Measurements from ENCODE around the gene ATP1A4.
A peak's percentile ranks its signal among the peaks of the same experiment; 100 is the strongest.

ATP1A4 gene

DNA sequence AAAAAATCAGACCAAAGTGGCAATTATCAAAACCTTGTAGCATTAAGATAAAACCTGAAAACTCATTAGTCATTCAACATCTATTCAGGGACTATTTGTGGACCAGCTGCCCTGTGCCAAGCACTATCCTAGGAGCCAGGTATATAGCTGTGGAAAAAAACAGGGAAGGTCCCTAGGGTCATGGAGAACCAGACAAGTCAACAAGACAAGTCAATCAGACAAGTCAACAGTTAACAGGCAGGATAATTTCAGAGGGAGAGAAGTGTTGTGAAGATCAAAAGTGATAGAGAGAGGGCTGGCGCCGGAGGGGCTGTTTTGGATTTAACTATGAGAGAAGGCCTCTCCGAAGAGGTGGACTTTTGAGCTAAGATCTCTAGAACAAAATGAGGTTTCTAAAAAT is 3.3 kb upstream of the ATP1A4 start:
- DNase-seq (ENCODE audit: insufficient read length) (no peak), FAIRE-seq (no peak)
- TF ChIP-seq POLR2A (IDR thresholded peaks at IDR 0.05; ENCODE audit: low read depth, low read length) (no peak), POLR2AphosphoS5 (IDR thresholded peaks at IDR 0.05; ENCODE audit: low read depth, low read length) (no peak), TAF1 (IDR thresholded peaks at IDR 0.05; ENCODE audit: borderline replicate concordance, low read depth, low read length) (no peak)

DNA sequence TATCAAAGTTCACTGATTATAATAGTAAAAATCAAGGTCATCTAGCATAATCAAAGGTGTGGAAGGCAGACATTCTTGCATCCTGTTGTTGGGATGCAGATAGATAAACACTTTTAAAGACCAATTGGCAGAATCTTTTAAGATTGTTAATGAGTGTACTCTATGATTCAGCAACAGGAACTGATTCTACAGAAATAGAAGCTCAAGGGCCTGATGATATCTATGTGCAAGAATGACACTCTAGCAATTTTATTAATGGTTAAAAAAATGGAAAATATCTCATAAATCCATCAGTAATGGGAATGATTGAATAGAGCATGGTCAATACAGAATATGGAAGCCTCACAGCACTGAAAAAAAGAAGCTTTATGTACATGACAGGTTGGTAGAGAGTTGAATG is 2.2 kb upstream of the ATP1A4 start:
- DNase-seq (ENCODE audit: insufficient read length) = no peak
- FAIRE-seq = no peak
- TF ChIP-seq TAF1 (IDR thresholded peaks at IDR 0.05; ENCODE audit: borderline replicate concordance, low read depth, low read length) (no peak), POLR2A (IDR thresholded peaks at IDR 0.05; ENCODE audit: low read depth, low read length) (no peak), POLR2AphosphoS5 (IDR thresholded peaks at IDR 0.05; ENCODE audit: low read depth, low read length) (no peak)

DNA sequence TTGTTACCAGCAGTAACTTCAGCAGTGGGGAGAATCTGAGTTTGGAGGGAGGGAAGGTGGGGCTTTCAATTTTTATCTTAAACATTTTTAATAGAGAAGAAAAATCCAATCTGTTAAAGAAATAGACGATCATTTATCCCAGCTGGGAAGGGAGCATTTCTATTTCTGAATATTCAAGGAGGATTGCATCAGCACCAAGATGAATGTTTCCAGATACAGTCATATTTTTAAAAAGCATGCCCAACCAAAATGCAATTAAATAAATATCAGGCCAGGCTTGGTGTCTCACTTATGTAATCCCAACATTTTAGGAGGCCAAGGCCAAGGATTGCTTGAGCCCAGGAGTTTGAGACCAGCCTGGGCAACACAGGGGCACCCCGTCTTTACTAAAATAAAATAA is 1.7 kb upstream of the ATP1A4 start:
- TF ChIP-seq TAF1 (IDR thresholded peaks at IDR 0.05; ENCODE audit: borderline replicate concordance, low read depth, low read length) (no peak), POLR2AphosphoS5 (IDR thresholded peaks at IDR 0.05; ENCODE audit: low read depth, low read length) (no peak), POLR2A (IDR thresholded peaks at IDR 0.05; ENCODE audit: low read depth, low read length) (no peak)
- DNase-seq (ENCODE audit: insufficient read length) (no peak), FAIRE-seq (no peak)

DNA sequence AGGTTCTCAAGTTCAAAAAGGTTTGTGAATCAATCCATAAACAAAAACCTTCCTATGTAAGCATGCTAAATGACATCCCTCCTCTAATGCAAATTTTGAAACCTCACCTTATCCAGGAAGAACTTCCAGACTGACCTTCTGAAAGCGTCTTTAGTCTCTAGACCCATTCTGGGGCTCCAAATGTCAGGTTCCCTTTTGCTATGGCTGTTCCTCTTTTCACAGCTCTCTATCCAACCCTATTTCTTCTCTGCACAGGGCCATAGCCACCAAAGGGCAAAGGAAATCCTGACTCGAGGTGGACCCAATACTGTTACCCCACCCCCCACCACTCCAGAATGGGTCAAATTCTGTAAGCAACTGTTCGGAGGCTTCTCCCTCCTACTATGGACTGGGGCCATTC is 3.4 kb downstream of the ATP1A4 start:
- TF ChIP-seq POLR2AphosphoS5 (IDR thresholded peaks at IDR 0.05; ENCODE audit: low read depth, low read length) (no peak), TAF1 (IDR thresholded peaks at IDR 0.05; ENCODE audit: borderline replicate concordance, low read depth, low read length) (no peak), POLR2A (IDR thresholded peaks at IDR 0.05; ENCODE audit: low read depth, low read length) (no peak)
- DNase-seq (ENCODE audit: insufficient read length) (no peak), FAIRE-seq (no peak)

DNA sequence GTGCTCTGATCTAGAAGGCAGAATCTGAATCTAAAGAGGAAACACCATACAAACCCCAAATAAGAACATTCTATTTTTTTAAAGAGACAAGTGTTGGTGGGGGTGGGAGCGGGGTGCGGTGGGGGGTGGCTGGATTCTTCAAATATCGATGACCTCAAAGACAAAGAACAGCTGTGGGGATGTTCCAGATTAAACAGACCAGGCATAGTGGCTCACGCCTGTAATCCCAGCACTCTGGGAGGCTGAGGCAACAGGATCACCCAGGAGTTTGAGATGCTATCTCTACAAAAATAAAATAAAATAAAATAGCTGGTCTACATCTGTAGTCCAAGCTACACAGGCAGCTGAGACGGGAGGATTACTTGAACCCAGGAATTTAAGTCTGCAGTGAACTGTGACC is 5.0 kb downstream of the ATP1A4 start:
- TF ChIP-seq TAF1 (IDR thresholded peaks at IDR 0.05; ENCODE audit: borderline replicate concordance, low read depth, low read length) = no peak
- no peak for TF ChIP-seq POLR2A (IDR thresholded peaks at IDR 0.05; ENCODE audit: low read depth, low read length)
- no peak for TF ChIP-seq POLR2AphosphoS5 (IDR thresholded peaks at IDR 0.05; ENCODE audit: low read depth, low read length)
- FAIRE-seq (no peak), DNase-seq (ENCODE audit: insufficient read length) (no peak)

DNA sequence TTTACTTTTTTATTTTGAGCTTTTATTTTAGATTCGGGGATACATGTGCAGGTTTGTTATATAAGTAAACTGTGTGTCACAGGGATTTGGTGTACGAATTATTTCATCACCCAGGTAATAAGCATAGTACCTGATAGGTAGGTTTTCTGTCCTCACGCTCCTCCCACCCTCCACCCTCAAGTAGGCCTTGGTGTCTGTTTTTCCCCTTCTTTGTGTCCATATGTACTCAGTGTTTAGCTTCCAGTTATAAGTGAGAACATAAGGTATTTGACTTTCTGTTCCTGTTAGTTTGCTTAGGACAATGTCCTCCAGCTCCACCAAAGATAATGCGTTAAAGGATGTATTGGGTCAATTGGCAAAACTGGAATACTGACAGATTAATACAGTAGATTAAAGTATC is 5.8 kb downstream of the ATP1A4 start:
- TF ChIP-seq TAF1 (IDR thresholded peaks at IDR 0.05; ENCODE audit: borderline replicate concordance, low read depth, low read length) (no peak), POLR2AphosphoS5 (IDR thresholded peaks at IDR 0.05; ENCODE audit: low read depth, low read length) (no peak), POLR2A (IDR thresholded peaks at IDR 0.05; ENCODE audit: low read depth, low read length) (no peak)
- DNase-seq (ENCODE audit: insufficient read length) (no peak), FAIRE-seq (no peak)

DNA sequence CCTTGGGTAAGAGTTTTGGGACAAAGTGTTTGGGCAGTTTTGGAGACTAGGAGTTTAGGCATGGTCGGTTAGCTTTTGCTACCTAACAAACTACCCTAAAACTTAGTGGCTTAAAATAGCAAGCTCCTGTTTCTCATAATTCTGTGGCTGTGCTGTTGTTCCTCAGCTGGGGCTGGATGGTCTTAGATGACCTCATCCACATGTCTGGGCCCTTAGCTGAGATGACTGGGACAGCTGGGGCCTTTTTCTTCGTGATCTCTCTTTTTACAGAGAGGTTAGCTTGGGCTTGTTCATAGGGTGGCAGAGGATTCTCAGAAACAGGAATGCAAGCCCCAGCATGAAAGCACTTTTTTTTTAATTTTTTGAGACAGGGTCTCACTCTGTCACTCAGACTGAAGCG is 6.6 kb downstream of the ATP1A4 start:
- DNase-seq (ENCODE audit: insufficient read length) (no peak), FAIRE-seq (no peak)
- no peak for TF ChIP-seq POLR2AphosphoS5 (IDR thresholded peaks at IDR 0.05; ENCODE audit: low read depth, low read length)
- TF ChIP-seq TAF1 (IDR thresholded peaks at IDR 0.05; ENCODE audit: borderline replicate concordance, low read depth, low read length) = no peak
- no peak for TF ChIP-seq POLR2A (IDR thresholded peaks at IDR 0.05; ENCODE audit: low read depth, low read length)

DNA sequence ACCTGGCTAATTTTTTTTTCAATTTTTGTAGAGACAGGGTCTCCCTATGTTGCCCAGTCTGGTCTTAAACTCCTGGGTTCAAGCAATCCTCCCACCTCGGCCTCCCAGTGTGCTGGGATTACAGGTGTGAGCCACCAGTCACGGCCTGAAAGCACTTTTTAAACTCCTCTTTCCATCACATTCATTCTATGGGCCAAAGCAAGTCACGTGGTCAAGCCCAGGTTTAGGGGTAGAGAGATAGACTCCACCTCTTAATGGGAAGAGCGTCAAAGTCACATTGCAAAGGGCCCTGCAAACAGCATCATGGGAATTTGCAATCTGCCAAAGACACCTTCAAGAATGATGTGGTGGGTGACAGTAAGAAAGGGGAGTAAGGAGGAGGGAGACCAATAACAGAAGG is 7.1 kb downstream of the ATP1A4 start:
- TF ChIP-seq POLR2AphosphoS5 (IDR thresholded peaks at IDR 0.05; ENCODE audit: low read depth, low read length) = no peak
- no peak for TF ChIP-seq POLR2A (IDR thresholded peaks at IDR 0.05; ENCODE audit: low read depth, low read length)
- TF ChIP-seq TAF1 (IDR thresholded peaks at IDR 0.05; ENCODE audit: borderline replicate concordance, low read depth, low read length) = no peak
- no peak for DNase-seq (ENCODE audit: insufficient read length)
- FAIRE-seq = no peak

DNA sequence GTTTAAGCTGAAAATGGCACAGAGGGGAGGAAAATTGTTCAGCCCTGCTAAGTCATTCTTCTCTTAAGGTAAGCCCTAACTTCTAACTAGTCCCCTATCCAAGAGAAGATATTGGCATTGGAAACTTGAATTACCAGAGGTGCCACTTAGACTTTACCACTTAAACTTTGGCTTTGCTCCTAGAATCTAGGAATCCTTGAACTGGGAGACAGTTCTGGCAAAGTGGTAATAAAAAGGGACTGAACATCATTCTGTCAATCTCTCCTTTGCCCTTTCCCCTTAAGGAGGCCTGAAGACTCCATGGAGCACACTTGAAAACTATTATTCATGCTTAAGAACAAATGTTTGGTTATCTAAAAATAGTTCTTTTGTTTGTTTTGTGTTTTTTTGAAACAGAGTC is 8.4 kb downstream of the ATP1A4 start:
- FAIRE-seq = no peak
- DNase-seq (ENCODE audit: insufficient read length) = no peak
- TF ChIP-seq POLR2A (IDR thresholded peaks at IDR 0.05; ENCODE audit: low read depth, low read length) = no peak
- TF ChIP-seq POLR2AphosphoS5 (IDR thresholded peaks at IDR 0.05; ENCODE audit: low read depth, low read length) = no peak
- no peak for TF ChIP-seq TAF1 (IDR thresholded peaks at IDR 0.05; ENCODE audit: borderline replicate concordance, low read depth, low read length)

DNA sequence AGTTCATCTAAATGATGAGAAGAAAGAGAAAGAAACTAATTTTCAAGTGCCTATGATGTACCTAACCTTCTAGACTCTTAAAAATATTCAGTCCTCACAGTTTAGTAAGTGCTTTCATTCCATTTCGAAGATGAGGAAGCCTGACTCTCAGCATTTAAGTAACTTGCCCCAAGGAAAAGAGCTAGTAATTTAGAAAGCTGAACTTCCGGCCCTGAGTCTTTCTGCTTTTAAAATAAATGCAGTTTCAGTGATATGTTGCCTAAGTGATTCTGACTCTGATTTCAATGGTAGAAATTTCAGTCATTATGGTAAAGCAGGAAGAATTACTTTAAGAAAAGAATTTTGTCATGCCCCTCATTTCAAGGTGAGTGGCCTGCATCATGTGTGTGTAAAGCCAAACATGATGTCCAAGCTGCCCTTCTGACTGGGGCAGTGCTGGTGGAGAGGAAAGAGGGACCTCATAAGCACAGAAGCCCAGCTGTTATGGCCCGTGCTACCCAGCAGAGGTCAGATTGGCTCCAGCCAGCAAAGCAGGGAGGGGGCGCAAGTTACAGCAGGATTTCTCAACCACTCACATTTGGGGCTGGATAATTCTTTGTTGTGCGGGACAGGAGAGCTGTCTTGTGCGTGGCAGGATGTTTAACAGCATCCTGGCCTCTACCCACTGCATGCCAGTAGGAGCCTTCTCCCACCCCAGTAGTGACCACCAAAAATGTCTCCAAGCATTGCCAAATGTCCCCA is 10.7 kb downstream of the ATP1A4 start:
- DNase-seq (ENCODE audit: insufficient read length) (no peak), FAIRE-seq (peak; percentile 88)
- TF ChIP-seq POLR2A (IDR thresholded peaks at IDR 0.05; ENCODE audit: low read depth, low read length) = no peak
- TF ChIP-seq POLR2AphosphoS5 (IDR thresholded peaks at IDR 0.05; ENCODE audit: low read depth, low read length) = no peak
- TF ChIP-seq TAF1 (IDR thresholded peaks at IDR 0.05; ENCODE audit: borderline replicate concordance, low read depth, low read length) = no peak

DNA sequence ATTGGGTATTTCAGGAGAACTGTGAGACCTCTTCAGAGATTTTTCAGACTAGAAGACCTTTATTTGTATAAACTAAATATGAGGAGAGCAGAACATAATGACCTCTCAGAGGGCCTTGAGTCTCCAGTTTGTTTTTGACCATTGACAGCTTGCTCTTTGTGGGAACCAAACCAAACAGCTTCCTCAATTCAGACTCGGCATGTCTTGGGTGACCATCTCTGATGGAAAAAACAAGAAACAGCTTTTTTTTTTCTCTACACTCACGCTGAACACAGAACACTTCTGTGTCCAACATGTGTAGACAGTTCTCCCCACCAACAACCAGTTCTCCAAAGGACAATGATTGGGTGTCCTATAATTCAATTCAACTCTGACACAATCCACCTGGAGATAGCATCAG is 11.5 kb downstream of the ATP1A4 start:
- DNase-seq (ENCODE audit: insufficient read length) = no peak
- no peak for TF ChIP-seq POLR2A (IDR thresholded peaks at IDR 0.05; ENCODE audit: low read depth, low read length)
- no peak for TF ChIP-seq TAF1 (IDR thresholded peaks at IDR 0.05; ENCODE audit: borderline replicate concordance, low read depth, low read length)
- TF ChIP-seq POLR2AphosphoS5 (IDR thresholded peaks at IDR 0.05; ENCODE audit: low read depth, low read length) = no peak
- FAIRE-seq = no peak

DNA sequence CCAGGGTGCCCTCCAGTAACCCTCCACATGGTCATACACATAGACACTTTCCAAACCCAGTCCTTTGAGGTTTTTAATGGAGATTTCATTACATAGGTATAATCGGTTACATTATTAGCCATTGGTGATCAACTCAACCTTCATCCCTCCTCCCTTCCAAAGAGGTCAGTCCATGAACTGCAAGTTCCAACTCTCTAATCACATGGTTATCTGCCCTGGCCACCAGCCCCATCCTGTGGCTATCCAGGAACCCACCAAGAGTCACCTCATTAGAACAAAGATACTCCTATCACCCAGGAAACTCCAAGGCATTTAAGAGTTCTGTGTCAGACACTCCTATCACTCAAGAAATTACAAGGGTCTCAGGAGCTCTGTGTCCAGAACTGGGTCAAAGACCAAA is 12.2 kb downstream of the ATP1A4 start:
- no peak for FAIRE-seq
- no peak for TF ChIP-seq POLR2AphosphoS5 (IDR thresholded peaks at IDR 0.05; ENCODE audit: low read depth, low read length)
- no peak for DNase-seq (ENCODE audit: insufficient read length)

Measured in GM12892 (cell line).